Tibial artery (tissue), 4 donors: Measurements from ENCODE around the gene ATP2B2.

ENCODE experiments used
- DNase-seq, 2 donors: peaks; one replicate each; pipeline ENCODE4 v3.0.0-alpha.2; 2019
- H3K27ac ChIP-seq, 2 donors: fragments of 200-600 bp; sonication (generic) in 1 of 2; 1 replicate in 1 of 2; 2 replicates in 1 of 2; pipeline ENCODE4 v1.5.1; 2018 to 2019; ENCODE audit warnings: mild to moderate bottlenecking in 1 of 2
- H3K27me3 ChIP-seq, 2 donors: fragments of 200-600 bp; sonication (generic) in 1 of 2; one replicate each; pipeline versions ENCODE4 v1.5.1 to v1.6.0; 2016 to 2019
- H3K36me3 ChIP-seq, 3 donors: fragments of 200-600 bp; sonication (generic) in 2 of 3; one replicate each; pipeline ENCODE4 v1.5.1; 2016 to 2019; ENCODE audit warnings: mild to moderate bottlenecking in 2 of 3
- H3K4me1 ChIP-seq, 4 donors: fragments of 200-600 bp; sonication (generic) in 2 of 4; 1 replicate in 3 of 4; 2 replicates in 1 of 4; pipeline ENCODE4 v1.5.1; 2016 to 2019
- H3K4me3 ChIP-seq, 2 donors: fragments of 200-600 bp; sonication (generic) in 1 of 2; 1 replicate in 1 of 2; 2 replicates in 1 of 2; pipeline ENCODE4 v1.5.1; 2018 to 2019; ENCODE audit warnings: mild to moderate bottlenecking in 2 of 2
- H3K9me3 ChIP-seq, 3 donors: fragments of 200-600 bp; sonication (generic) in 1 of 3; one replicate each; pipeline ENCODE4 v1.5.1; 2016 to 2019
- intact Hi-C: fragments of 100-400 bp; cut with DNase I; formaldehyde crosslinking; loops from one replicate; pipeline ENCODE4 v1.15.0; 2023; ENCODE audit warnings: low total_unique reads
- TF ChIP-seq, protein P1 (sequence below), 2 experiments: fragments of 200-600 bp in 1 of 2; fragments of 450-650 bp in 1 of 2; IDR thresholded peaks; one replicate each; pipeline ENCODE4 v1.5.1; 2017 to 2019; ENCODE audit warnings: antibody characterized with exemption in 2 of 2, mild to moderate bottlenecking in 1 of 2, moderate library complexity in 1 of 2

ATP2B2 gene

DNA sequence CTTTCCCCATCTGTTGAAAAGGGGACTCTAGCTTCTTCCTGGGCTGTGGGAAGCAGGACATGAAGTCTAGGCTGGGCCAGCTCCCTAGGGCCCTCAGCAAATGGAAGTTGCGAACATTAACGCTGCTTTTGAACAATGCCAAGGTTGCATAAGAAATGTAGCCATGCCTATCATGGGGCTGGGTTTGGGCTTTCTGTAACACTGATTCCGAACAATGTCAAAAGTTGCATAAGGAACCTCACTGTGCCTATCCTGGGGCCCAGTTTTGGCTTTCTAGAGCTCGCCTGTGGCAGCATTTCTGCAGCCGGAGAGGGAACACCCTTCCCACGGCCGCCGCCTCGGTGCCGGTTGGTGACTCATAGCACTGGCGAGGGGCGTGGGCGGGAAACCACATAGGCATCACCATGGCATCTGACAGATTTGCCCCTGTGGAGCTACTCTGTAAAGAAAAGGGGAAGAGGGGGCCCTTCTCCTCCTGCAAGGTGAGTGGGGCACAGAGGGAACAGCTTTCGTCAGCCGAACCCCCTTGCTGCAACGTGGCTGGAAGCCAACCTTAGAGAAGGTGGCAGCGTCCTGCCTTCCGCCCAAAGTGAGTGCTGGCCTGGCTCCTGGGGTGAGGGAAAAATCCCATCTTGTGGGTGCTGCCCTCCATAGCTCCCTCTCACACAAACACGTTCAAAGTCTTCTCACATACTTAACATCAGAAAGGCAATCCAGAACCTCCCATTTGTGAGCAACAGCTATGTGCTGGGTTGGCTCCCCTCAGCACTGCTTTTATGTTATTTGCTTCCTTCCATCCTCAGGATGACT is 46.6 kb upstream of the ATP2B2 start:
- intact Hi-C loops: no loop called here
- Histone ChIP-seq H3K27ac (no peak overlapping the region), H3K27me3 (peaks cover 0 to 12% of the 10 kb centered on the region in 2 donors), H3K9me3 (no peaks in the 10 kb centered on the region), H3K4me1 (peaks cover 0 to 3% (median 0%) of the 10 kb centered on the region in 4 donors), H3K36me3 (no peaks in the 10 kb centered on the region), H3K4me3 (no peak overlapping the region)
- TF ChIP-seq, protein P1, sequence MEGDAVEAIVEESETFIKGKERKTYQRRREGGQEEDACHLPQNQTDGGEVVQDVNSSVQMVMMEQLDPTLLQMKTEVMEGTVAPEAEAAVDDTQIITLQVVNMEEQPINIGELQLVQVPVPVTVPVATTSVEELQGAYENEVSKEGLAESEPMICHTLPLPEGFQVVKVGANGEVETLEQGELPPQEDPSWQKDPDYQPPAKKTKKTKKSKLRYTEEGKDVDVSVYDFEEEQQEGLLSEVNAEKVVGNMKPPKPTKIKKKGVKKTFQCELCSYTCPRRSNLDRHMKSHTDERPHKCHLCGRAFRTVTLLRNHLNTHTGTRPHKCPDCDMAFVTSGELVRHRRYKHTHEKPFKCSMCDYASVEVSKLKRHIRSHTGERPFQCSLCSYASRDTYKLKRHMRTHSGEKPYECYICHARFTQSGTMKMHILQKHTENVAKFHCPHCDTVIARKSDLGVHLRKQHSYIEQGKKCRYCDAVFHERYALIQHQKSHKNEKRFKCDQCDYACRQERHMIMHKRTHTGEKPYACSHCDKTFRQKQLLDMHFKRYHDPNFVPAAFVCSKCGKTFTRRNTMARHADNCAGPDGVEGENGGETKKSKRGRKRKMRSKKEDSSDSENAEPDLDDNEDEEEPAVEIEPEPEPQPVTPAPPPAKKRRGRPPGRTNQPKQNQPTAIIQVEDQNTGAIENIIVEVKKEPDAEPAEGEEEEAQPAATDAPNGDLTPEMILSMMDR (IDR thresholded peaks at IDR 0.05): no peak
- peak; percentile 59 to 74 for DNase-seq

DNA sequence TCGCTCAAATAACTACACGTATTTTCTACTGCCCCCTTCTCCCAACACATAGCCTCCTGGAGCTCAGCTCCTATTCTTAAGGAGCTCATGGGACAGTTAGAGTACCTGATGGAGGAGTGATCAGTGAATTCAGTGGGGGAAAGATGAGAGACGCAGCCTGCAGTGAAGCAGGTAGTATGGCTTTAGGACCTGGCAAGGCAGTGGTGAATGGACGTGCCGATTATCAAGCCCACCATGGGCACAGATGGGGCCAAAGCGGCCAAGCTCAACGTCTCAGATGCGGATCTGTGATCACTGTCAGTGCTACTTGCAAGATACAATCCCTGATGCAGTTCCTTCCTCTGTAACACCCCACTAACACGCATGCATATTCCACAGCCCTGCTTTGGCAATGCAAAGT is 45.8 kb upstream of the ATP2B2 start:
- H3K27ac ChIP-seq: no peak overlapping the region
- H3K4me3 ChIP-seq: no peak overlapping the region
- TF ChIP-seq, protein P1 (IDR thresholded peaks at IDR 0.05): no peak
- peaks cover 0 to 3% (median 0%) of the 10 kb centered on the region in 4 donors for H3K4me1 ChIP-seq
- no peak for DNase-seq
- H3K27me3 ChIP-seq: peaks cover 0 to 14% of the 10 kb centered on the region in 2 donors
- no peaks in the 10 kb centered on the region for H3K36me3 ChIP-seq
- intact Hi-C loops: no loop called here
- H3K9me3 ChIP-seq: no peaks in the 10 kb centered on the region

GRCh38 chr3:10550705-10551104 is 45.3 kb upstream of the ATP2B2 start:
- Histone ChIP-seq H3K27me3 (peaks cover 0 to 11% of the 10 kb centered on the region in 2 donors), H3K9me3 (no peaks in the 10 kb centered on the region), H3K27ac (no peak overlapping the region), H3K4me3 (no peak overlapping the region), H3K36me3 (no peaks in the 10 kb centered on the region), H3K4me1 (peaks cover 0 to 3% (median 0%) of the 10 kb centered on the region in 4 donors)
- TF ChIP-seq, protein P1 (IDR thresholded peaks at IDR 0.05): no peak
- intact Hi-C loops: no loop called here
- no peak for DNase-seq

DNA sequence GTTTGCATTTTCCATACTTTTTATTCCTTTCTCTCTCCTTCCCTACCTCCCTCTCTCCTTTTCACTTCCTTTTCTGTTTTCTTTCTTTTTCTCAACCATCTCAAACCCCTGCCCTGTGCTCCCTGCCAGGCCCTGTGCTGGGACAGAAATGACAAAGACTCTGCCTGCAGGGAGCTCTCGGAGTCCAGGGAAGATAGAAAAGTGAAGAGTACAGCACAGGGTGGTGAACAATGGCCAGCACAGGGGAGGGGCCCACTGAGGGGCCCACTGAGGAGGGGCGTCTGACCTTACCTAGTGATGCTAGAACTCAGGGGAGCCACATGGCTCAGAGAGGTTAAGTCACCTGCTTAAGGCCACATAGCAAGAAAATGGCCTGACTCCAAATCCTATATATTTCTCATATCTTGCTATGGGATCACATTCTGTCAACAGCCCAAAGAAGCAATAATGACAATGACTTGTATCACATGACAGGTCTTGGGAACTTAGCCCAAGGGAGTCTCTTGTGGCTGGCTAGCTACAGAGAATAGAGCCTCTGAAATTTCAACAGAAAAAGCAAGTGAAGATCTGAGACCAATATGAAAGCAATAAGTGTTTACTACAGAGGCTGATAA is 44.3 kb upstream of the ATP2B2 start:
- intact Hi-C loops: no loop called here
- no peak for DNase-seq
- peaks cover 0 to 8% of the 10 kb centered on the region in 2 donors for H3K27me3 ChIP-seq
- TF ChIP-seq, protein P1 (IDR thresholded peaks at IDR 0.05): no peak
- no peaks in the 10 kb centered on the region for H3K36me3 ChIP-seq
- peaks cover 0 to 3% (median 0%) of the 10 kb centered on the region in 4 donors for H3K4me1 ChIP-seq
- no peak overlapping the region for H3K4me3 ChIP-seq
- H3K9me3 ChIP-seq: no peaks in the 10 kb centered on the region
- no peak overlapping the region for H3K27ac ChIP-seq

GRCh38 chr3:10548992-10549391 is 43.6 kb upstream of the ATP2B2 start:
- Histone ChIP-seq H3K27ac (no peak overlapping the region), H3K27me3 (peaks cover 0 to 8% of the 10 kb centered on the region in 2 donors), H3K4me1 (peaks cover 0 to 3% (median 0%) of the 10 kb centered on the region in 4 donors), H3K9me3 (peaks cover 0 to 1% (median 0%) of the 10 kb centered on the region in 3 donors), H3K4me3 (no peak overlapping the region), H3K36me3 (no peaks in the 10 kb centered on the region)
- intact Hi-C loops: no loop called here
- TF ChIP-seq, protein P1 (IDR thresholded peaks at IDR 0.05): no peak
- no peak for DNase-seq
